Fibroblast of mammary gland (primary cell): ENCODE measurements around the gene RNGTT.
"Not testable (repeated sequence)": the region's sequence is repeated elsewhere in the genome, so short reads cannot be mapped to it uniquely, and the experiment has no call there.

Experiments used
- DNase-seq: peaks from one replicate; pipeline ENCODE4 v3.0.0-alpha.2; 2010; ENCODE audit warnings: low read depth
- H3K4me3 ChIP-seq: 2 replicates; pipeline ENCODE4 v1.5.1; 2011; ENCODE audit warnings: low read depth, mild to moderate bottlenecking, low read length, moderate library complexity; ENCODE audit not compliant: control insufficient read depth
- CTCF ChIP-seq: conservative IDR thresholded peaks from 2 replicates; pipeline ENCODE4 v1.5.1; 2011; ENCODE audit warnings: low read depth, low read length, inconsistent platforms; ENCODE audit not compliant: control insufficient read depth, insufficient read depth

The RNGTT gene

GRCh38 chr6:88741939-88742338 lies 221.5 kb downstream of the RNGTT start:
- DNase-seq, result no peak
- TF ChIP-seq CTCF, result no peak

GRCh38 chr6:88741071-88741470 lies 222.3 kb downstream of the RNGTT start:
- no peak for DNase-seq
- TF ChIP-seq CTCF, result no peak
- no peak overlapping the region for H3K4me3 ChIP-seq

More at GRCh38 chr6:88741939-88742338, 221.5 kb downstream of the RNGTT start:
- H3K4me3 ChIP-seq, result no peak overlapping the region

GRCh38 chr6:88734544-88734943 lies 228.9 kb downstream of the RNGTT start:
- DNase-seq, result no peak
- no peak overlapping the region for H3K4me3 ChIP-seq
- TF ChIP-seq CTCF, result no peak

GRCh38 chr6:88730611-88731011 lies 232.8 kb downstream of the RNGTT start:
- DNase-seq, result peak; percentile 36
- TF ChIP-seq CTCF, result no peak
- H3K4me3 ChIP-seq, result no peak overlapping the region

GRCh38 chr6:88728756-88729155 lies 234.7 kb downstream of the RNGTT start:
- no peak for DNase-seq
- TF ChIP-seq CTCF, result no peak
- H3K4me3 ChIP-seq, result no peak overlapping the region

- not testable (repeated sequence) for DNase-seq, H3K4me3 ChIP-seq
Observed at GRCh38 chr6:88726409-88726808, 237.0 kb downstream of the RNGTT start.

- TF ChIP-seq CTCF, result peak; percentile 4
- H3K4me3 ChIP-seq, result no peak overlapping the region
- peak; percentile 18 for DNase-seq
Observed at GRCh38 chr6:88725111-88725975, 238.1 kb downstream of the RNGTT start.
